Measurements from ENCODE around the gene ANKS1A.

GRCh38 chr6:35084041-35084491, 195.0 kb downstream of the ANKS1A start:
- TF ChIP-seq CTCF (IDR thresholded peaks at IDR 0.05) (no peak), POLR2A (IDR thresholded peaks at IDR 0.05) (no peak)

Measured in right lobe of liver (tissue), 4 donors.